ENCODE measurements around the gene ERCC2. TPM values are rescaled to one million over a fixed set of nuclear protein-coding genes. Genes with fewer than 3 reads are reported as not detected.

The ERCC2 gene
- total and polyA plus RNA-seq, 2 of the 4 experiments (the other 2 are of a cell fraction): 30.6 to 66.5 TPM

DNA sequence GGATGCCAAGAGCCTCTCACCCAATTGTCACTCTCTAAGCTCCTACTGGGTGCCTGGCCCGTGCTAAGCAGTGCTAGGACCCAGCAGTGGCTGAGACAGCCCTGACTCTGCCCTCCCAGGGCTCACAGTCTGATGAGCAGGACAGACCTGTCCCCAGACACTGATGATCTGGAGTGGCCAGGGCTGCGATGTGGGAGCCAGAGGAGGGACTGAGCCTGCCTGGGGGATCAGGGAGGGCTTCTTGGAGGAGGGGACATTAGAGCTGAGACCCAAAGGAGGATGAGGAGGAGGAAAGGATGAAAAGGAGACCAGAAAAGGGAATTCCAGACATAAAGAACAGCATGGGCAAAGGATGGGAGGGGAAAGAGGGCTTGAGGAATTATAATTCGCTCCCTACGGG is 46.8 kb upstream of the ERCC2 start:
- Histone ChIP-seq H3K36me3 (ENCODE audit: control insufficient read depth, insufficient read depth, low read length) (peaks cover 64% of the 10 kb centered on the region), H3K18ac (ENCODE audit: low read depth, low read length) (no peak overlapping the region), H2AK9ac (replicated peaks; ENCODE audit: low read depth, low read length, poor library complexity) (no peak overlapping the region), H2AK5ac (ENCODE audit: low read depth, low read length) (no peak overlapping the region), H3K27me3 (ENCODE audit: control insufficient read depth, insufficient read depth, low read length) (no peaks in the 10 kb centered on the region), H3K14ac (replicated peaks; ENCODE audit: low read depth, low read length) (no peak overlapping the region), H3K4me1 (ENCODE audit: control insufficient read depth, insufficient read depth, low read length) (no peaks in the 10 kb centered on the region; the same call in 1 of the 2 replicates), H4K20me1 (ENCODE audit: insufficient read depth, low read length) (no peaks in the 10 kb centered on the region), H3K9ac (ENCODE audit: low read depth, low read length) (no peak overlapping the region), H2BK15ac (ENCODE audit: low read depth, low read length) (no peak overlapping the region), H3K4me3 (ENCODE audit: insufficient read depth, low read depth, low read length) (no peak overlapping the region), H3K23ac (ENCODE audit: low read depth, low read length) (no peak overlapping the region), H4K8ac (ENCODE audit: low read depth in 2 of 2, low read length in 2 of 2) (no peak overlapping the region), H3K4ac (ENCODE audit: low read depth, low read length) (no peak overlapping the region), H2BK120ac (ENCODE audit: low read depth, low read length) (no peak overlapping the region), H3K4me2 (ENCODE audit: low read depth, low read length) (no peak overlapping the region), H2AFZ (replicated peaks; ENCODE audit: low read length, poor library complexity) (no peak overlapping the region), H2BK20ac (ENCODE audit: low read depth, low read length) (no peak overlapping the region), H4K5ac (ENCODE audit: low read depth, low read length) (no peak overlapping the region), H3K9me3 (ENCODE audit: control insufficient read depth, insufficient read depth, low read length) (no peaks in the 10 kb centered on the region), H4K91ac (ENCODE audit: insufficient read depth, low read depth, low read length) (no peak overlapping the region), H3K56ac (ENCODE audit: extremely low read depth, insufficient read depth, low read length) (no peak overlapping the region), H3K79me1 (ENCODE audit: low read depth in 1 of 2, low read length in 2 of 2) (peaks cover 5 to 39% of the 10 kb centered on the region in 2 experiments), H3K9me1 (ENCODE audit: insufficient read depth, low read length) (no peaks in the 10 kb centered on the region; the same call in 1 of the 2 replicates), H3K27ac (ENCODE audit: insufficient read depth, low read length) (no peak overlapping the region), H2BK5ac (ENCODE audit: low read depth, low read length, poor library complexity, severe bottlenecking) (no peak overlapping the region)
- ATAC-seq (ENCODE audit: low read depth) (no peak), DNase-seq (no peak)
- ChIA-PET POLR2A (ENCODE audit: unreplicated experiment) (no interaction called here), CTCF (no interaction called here)
- in situ Hi-C loops (cut with MboI; ENCODE audit: low sequenced_read_pairs): no loop called here
- no TSS peak for BruUV-seq (replicated peaks)
- TF ChIP-seq MAFK (IDR thresholded peaks at IDR 0.05; ENCODE audit: low read depth, low read length): no peak
- TF ChIP-seq RAD21 (IDR thresholded peaks at IDR 0.05; ENCODE audit: low read length): no peak
- no peak for TF ChIP-seq CHD1 (IDR thresholded peaks at IDR 0.05; ENCODE audit: low read depth, low read length)
- TF ChIP-seq NFE2L2 (IDR thresholded peaks at IDR 0.05; ENCODE audit: low read depth, low read length): no peak
- no peak for TF ChIP-seq RFX5 (IDR thresholded peaks at IDR 0.05; ENCODE audit: low read depth, low read length)
- TF ChIP-seq BHLHE40 (IDR thresholded peaks at IDR 0.05; ENCODE audit: low read depth, low read length): no peak
- TF ChIP-seq SMC3 (IDR thresholded peaks at IDR 0.05; ENCODE audit: low read depth, low read length): no peak
- no peak for TF ChIP-seq MAZ (IDR thresholded peaks at IDR 0.05; ENCODE audit: borderline replicate concordance, low read depth, low read length)
- TF ChIP-seq, protein P1, sequence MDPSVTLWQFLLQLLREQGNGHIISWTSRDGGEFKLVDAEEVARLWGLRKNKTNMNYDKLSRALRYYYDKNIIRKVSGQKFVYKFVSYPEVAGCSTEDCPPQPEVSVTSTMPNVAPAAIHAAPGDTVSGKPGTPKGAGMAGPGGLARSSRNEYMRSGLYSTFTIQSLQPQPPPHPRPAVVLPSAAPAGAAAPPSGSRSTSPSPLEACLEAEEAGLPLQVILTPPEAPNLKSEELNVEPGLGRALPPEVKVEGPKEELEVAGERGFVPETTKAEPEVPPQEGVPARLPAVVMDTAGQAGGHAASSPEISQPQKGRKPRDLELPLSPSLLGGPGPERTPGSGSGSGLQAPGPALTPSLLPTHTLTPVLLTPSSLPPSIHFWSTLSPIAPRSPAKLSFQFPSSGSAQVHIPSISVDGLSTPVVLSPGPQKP (IDR thresholded peaks at IDR 0.05; ENCODE audit: borderline replicate concordance, low read depth, low read length): no peak
- TF ChIP-seq MXI1 (IDR thresholded peaks at IDR 0.05; ENCODE audit: borderline replicate concordance, low read depth, low read length): no peak
- no peak for TF ChIP-seq RCOR1 (IDR thresholded peaks at IDR 0.05; ENCODE audit: insufficient replicate concordance, low read length)
- TF ChIP-seq FOS (IDR thresholded peaks at IDR 0.05; ENCODE audit: low read depth, low read length): no peak
- TF ChIP-seq, protein P2, sequence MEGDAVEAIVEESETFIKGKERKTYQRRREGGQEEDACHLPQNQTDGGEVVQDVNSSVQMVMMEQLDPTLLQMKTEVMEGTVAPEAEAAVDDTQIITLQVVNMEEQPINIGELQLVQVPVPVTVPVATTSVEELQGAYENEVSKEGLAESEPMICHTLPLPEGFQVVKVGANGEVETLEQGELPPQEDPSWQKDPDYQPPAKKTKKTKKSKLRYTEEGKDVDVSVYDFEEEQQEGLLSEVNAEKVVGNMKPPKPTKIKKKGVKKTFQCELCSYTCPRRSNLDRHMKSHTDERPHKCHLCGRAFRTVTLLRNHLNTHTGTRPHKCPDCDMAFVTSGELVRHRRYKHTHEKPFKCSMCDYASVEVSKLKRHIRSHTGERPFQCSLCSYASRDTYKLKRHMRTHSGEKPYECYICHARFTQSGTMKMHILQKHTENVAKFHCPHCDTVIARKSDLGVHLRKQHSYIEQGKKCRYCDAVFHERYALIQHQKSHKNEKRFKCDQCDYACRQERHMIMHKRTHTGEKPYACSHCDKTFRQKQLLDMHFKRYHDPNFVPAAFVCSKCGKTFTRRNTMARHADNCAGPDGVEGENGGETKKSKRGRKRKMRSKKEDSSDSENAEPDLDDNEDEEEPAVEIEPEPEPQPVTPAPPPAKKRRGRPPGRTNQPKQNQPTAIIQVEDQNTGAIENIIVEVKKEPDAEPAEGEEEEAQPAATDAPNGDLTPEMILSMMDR (conservative IDR thresholded peaks at IDR 0.05; ENCODE audit: low read depth, low read length): no peak
- TF ChIP-seq, protein P3, sequence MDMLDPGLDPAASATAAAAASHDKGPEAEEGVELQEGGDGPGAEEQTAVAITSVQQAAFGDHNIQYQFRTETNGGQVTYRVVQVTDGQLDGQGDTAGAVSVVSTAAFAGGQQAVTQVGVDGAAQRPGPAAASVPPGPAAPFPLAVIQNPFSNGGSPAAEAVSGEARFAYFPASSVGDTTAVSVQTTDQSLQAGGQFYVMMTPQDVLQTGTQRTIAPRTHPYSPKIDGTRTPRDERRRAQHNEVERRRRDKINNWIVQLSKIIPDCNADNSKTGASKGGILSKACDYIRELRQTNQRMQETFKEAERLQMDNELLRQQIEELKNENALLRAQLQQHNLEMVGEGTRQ (IDR thresholded peaks at IDR 0.05; ENCODE audit: low read depth, low read length): no peak
- TF ChIP-seq POLR2A (IDR thresholded peaks at IDR 0.05; ENCODE audit: low read depth, low read length): no peak
- no peak for TF ChIP-seq CEBPB (IDR thresholded peaks at IDR 0.05; ENCODE audit: low read depth, low read length)
- dilution Hi-C loops (cut with HindIII; ENCODE audit: low sequenced_read_pairs, unreplicated experiment): no loop called here
- intact Hi-C loops (cut with micrococcal nuclease): no loop called here
- 95% methylated on average over 4 of the region's 4 CpGs; no CpG with 5 or more reads in 1 of the 2 experiments for WGBS, 2 experiments (ENCODE audit: extremely low coverage in 2 of 2, insufficient read length in 1 of 2)

Measured in IMR-90 (cell line).